ENCODE results near the gene ASCC3.

DNA sequence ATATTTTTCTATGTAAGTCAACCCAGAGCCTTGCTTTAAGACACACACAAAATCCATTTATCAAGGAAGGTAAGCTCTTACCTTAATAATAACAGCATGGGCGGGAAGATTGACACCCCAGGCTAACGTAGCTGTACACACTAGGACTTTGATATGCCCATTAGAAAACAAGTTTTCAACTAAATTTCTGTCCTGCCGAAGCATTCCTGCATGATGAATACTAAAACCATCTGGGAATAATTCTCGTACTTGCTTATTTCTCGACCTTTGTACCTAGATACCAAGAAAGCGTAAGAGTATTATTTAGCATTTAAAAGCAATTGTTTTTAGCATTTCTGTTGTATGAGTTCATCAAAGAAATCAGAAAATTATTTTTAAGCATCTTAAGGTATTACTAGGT, 218.9 kb downstream of the ASCC3 start:
- TF ChIP-seq, protein P1, sequence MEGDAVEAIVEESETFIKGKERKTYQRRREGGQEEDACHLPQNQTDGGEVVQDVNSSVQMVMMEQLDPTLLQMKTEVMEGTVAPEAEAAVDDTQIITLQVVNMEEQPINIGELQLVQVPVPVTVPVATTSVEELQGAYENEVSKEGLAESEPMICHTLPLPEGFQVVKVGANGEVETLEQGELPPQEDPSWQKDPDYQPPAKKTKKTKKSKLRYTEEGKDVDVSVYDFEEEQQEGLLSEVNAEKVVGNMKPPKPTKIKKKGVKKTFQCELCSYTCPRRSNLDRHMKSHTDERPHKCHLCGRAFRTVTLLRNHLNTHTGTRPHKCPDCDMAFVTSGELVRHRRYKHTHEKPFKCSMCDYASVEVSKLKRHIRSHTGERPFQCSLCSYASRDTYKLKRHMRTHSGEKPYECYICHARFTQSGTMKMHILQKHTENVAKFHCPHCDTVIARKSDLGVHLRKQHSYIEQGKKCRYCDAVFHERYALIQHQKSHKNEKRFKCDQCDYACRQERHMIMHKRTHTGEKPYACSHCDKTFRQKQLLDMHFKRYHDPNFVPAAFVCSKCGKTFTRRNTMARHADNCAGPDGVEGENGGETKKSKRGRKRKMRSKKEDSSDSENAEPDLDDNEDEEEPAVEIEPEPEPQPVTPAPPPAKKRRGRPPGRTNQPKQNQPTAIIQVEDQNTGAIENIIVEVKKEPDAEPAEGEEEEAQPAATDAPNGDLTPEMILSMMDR (IDR thresholded peaks at IDR 0.05; ENCODE audit: low read length) = no peak
- no peak for TF ChIP-seq EZH2 (IDR thresholded peaks at IDR 0.05; ENCODE audit: borderline replicate concordance, low read length)

Data from OCI-LY1 (cell line).